ENCODE data around the gene BCAS3. TPM values are rescaled to one million over a fixed set of nuclear protein-coding genes. Genes with fewer than 3 reads are reported as not detected.

Gene BCAS3
- total and polyA plus RNA-seq, 2 donors (not counting 1 experiment from before 2014, with no cell fraction given), result 13.9 to 73.4 TPM

- no peaks in the 10 kb centered on the region for H3K36me3 ChIP-seq (replicated peaks in 1 of 2; ENCODE audit: control extremely low read depth in 1 of 2, control insufficient read depth in 1 of 2, extremely low read depth in 1 of 2, insufficient read depth in 2 of 2, low read length in 1 of 2)
- no peaks in the 10 kb centered on the region for H3K27me3 ChIP-seq (replicated peaks in 1 of 4; ENCODE audit: control extremely low read depth in 1 of 4, control insufficient read depth in 3 of 4, insufficient read depth in 4 of 4, low read length in 3 of 4)
- 100% methylated on average over 2 of the region's 3 CpGs for WGBS (ENCODE audit: insufficient coverage)
- no peaks in the 10 kb centered on the region for H3K79me2 ChIP-seq (ENCODE audit: control insufficient read depth, insufficient read depth, low read length)
- H4K20me1 ChIP-seq (ENCODE audit: control insufficient read depth, insufficient read depth, low read length, poor library complexity, severe bottlenecking), result no peaks in the 10 kb centered on the region
- no peak overlapping the region for H3K9ac ChIP-seq (ENCODE audit: low read length)
- no peaks in the 10 kb centered on the region for H3K9me3 ChIP-seq (ENCODE audit: control extremely low read depth in 1 of 3, control insufficient read depth in 2 of 3, insufficient read depth in 1 of 3, low read length in 2 of 3)
- no peak overlapping the region for H3K27ac ChIP-seq (ENCODE audit: low read length in 2 of 2)
- ATAC-seq (ENCODE audit: low read depth) (no peak), DNase-seq (no peak)
- Mint-ChIP-seq H3K27ac (no peak overlapping the region), H3K4me1 (no peaks in the 10 kb centered on the region), H3K27me3 (no peaks in the 10 kb centered on the region), H3K9me3 (ENCODE audit: insufficient read depth) (no peaks in the 10 kb centered on the region), H3K4me3 (no peak overlapping the region)
- POLR2A ChIA-PET, result no interaction called here
- no peaks in the 10 kb centered on the region for H3K4me1 ChIP-seq (ENCODE audit: control insufficient read depth in 2 of 2, insufficient read depth in 2 of 2, low read length in 2 of 2)
- no peak overlapping the region for H2AFZ ChIP-seq (ENCODE audit: insufficient read depth, low read depth, low read length, poor library complexity, severe bottlenecking)
- intact Hi-C loops (cut with micrococcal nuclease), result no loop called here
- no peak overlapping the region for H3K4me3 ChIP-seq (ENCODE audit: control extremely low read depth in 1 of 5, extremely low read depth in 1 of 5, insufficient read depth in 1 of 5, low read depth in 2 of 5, low read length in 4 of 5)
- CTCF ChIA-PET, result interaction anchor here (0.8 kb wide), 1 partner anchor 11 kb away, joined by 3 read pairs; no protein-coding TSS in a partner anchor
- no peak overlapping the region for H3K4me2 ChIP-seq (replicated peaks; ENCODE audit: low read depth, low read length, poor library complexity, severe bottlenecking)
- TF ChIP-seq EZH2 (IDR thresholded peaks at IDR 0.05; ENCODE audit: borderline replicate concordance, insufficient read depth, low read depth, low read length, poor library complexity, severe bottlenecking), result no peak
- TF ChIP-seq CTCF (IDR thresholded peaks at IDR 0.05), result no peak
Measured at GRCh38 chr17:61205401-61205800, 527.8 kb downstream of the BCAS3 start.

GRCh38 chr17:61205931-61206330, 528.3 kb downstream of the BCAS3 start:
- Histone ChIP-seq H3K27ac (ENCODE audit: low read length in 2 of 2) (no peak overlapping the region), H2AFZ (ENCODE audit: insufficient read depth, low read depth, low read length, poor library complexity, severe bottlenecking) (no peak overlapping the region), H3K4me3 (ENCODE audit: control extremely low read depth in 1 of 5, extremely low read depth in 1 of 5, insufficient read depth in 1 of 5, low read depth in 2 of 5, low read length in 4 of 5) (no peak overlapping the region), H4K20me1 (ENCODE audit: control insufficient read depth, insufficient read depth, low read length, poor library complexity, severe bottlenecking) (no peaks in the 10 kb centered on the region), H3K36me3 (replicated peaks in 1 of 2; ENCODE audit: control extremely low read depth in 1 of 2, control insufficient read depth in 1 of 2, extremely low read depth in 1 of 2, insufficient read depth in 2 of 2, low read length in 1 of 2) (no peaks in the 10 kb centered on the region), H3K4me2 (replicated peaks; ENCODE audit: low read depth, low read length, poor library complexity, severe bottlenecking) (no peak overlapping the region), H3K79me2 (ENCODE audit: control insufficient read depth, insufficient read depth, low read length) (no peaks in the 10 kb centered on the region), H3K9me3 (ENCODE audit: control extremely low read depth in 1 of 3, control insufficient read depth in 2 of 3, insufficient read depth in 1 of 3, low read length in 2 of 3) (no peaks in the 10 kb centered on the region), H3K27me3 (replicated peaks in 1 of 4; ENCODE audit: control extremely low read depth in 1 of 4, control insufficient read depth in 3 of 4, insufficient read depth in 4 of 4, low read length in 3 of 4) (no peaks in the 10 kb centered on the region), H3K9ac (ENCODE audit: low read length) (no peak overlapping the region), H3K4me1 (ENCODE audit: control insufficient read depth in 2 of 2, insufficient read depth in 2 of 2, low read length in 2 of 2) (no peaks in the 10 kb centered on the region)
- DNase-seq (no peak), ATAC-seq (ENCODE audit: low read depth) (no peak)
- Mint-ChIP-seq H3K9me3 (ENCODE audit: insufficient read depth) (no peaks in the 10 kb centered on the region), H3K27ac (no peak overlapping the region), H3K4me1 (no peaks in the 10 kb centered on the region), H3K4me3 (no peak overlapping the region), H3K27me3 (no peaks in the 10 kb centered on the region)
- ChIA-PET CTCF (no interaction called here), POLR2A (no interaction called here)
- intact Hi-C loops (cut with micrococcal nuclease), result no loop called here
- 100% methylated on average over 2 of the region's 4 CpGs for WGBS (ENCODE audit: insufficient coverage)
- TF ChIP-seq CTCF (IDR thresholded peaks at IDR 0.05) (no peak), EZH2 (IDR thresholded peaks at IDR 0.05; ENCODE audit: borderline replicate concordance, insufficient read depth, low read depth, low read length, poor library complexity, severe bottlenecking) (no peak)
